NCI-H774 (cell line): ENCODE results near the gene SORCS2.
A peak's percentile ranks its signal among the peaks of the same experiment; 100 is the strongest.

Experiments
- DNase-seq: peaks from one replicate; lab custom pipeline; 2025; lab: John Stamatoyannopoulos, UW

The SORCS2 gene

GRCh38 chr4:7474320-7474719, 282.0 kb downstream of the SORCS2 start:
- no peak for DNase-seq

GRCh38 chr4:7475207-7475606, 282.9 kb downstream of the SORCS2 start:
- no peak for DNase-seq

GRCh38 chr4:7476820-7477219, 284.5 kb downstream of the SORCS2 start:
- DNase-seq = no peak

GRCh38 chr4:7477695-7478094, 285.4 kb downstream of the SORCS2 start:
- no peak for DNase-seq

GRCh38 chr4:7478665-7479064, 286.3 kb downstream of the SORCS2 start:
- DNase-seq = no peak

- DNase-seq = no peak
Observed at GRCh38 chr4:7480423-7480822, 288.1 kb downstream of the SORCS2 start.

GRCh38 chr4:7481227-7481626, 288.9 kb downstream of the SORCS2 start:
- DNase-seq = no peak

- DNase-seq = no peak
Observed at GRCh38 chr4:7485096-7485495, 292.8 kb downstream of the SORCS2 start.

GRCh38 chr4:7486101-7486500, 293.8 kb downstream of the SORCS2 start:
- DNase-seq = no peak

GRCh38 chr4:7487502-7487901, 295.2 kb downstream of the SORCS2 start:
- peak; percentile 4 for DNase-seq

- no peak for DNase-seq
Observed at GRCh38 chr4:7487998-7488671, 295.8 kb downstream of the SORCS2 start.

GRCh38 chr4:7491915-7492314, 299.6 kb downstream of the SORCS2 start:
- no peak for DNase-seq

- DNase-seq = no peak
Observed at GRCh38 chr4:7498446-7499200, 306.3 kb downstream of the SORCS2 start.

GRCh38 chr4:7499661-7500060, 307.3 kb downstream of the SORCS2 start:
- no peak for DNase-seq

- no peak for DNase-seq
Observed at GRCh38 chr4:7500404-7500803, 308.1 kb downstream of the SORCS2 start.

GRCh38 chr4:7501314-7501713, 309.0 kb downstream of the SORCS2 start:
- no peak for DNase-seq

GRCh38 chr4:7501873-7502272, 309.5 kb downstream of the SORCS2 start:
- no peak for DNase-seq

GRCh38 chr4:7503559-7504249, 311.4 kb downstream of the SORCS2 start:
- no peak for DNase-seq

GRCh38 chr4:7505116-7505900, 313.0 kb downstream of the SORCS2 start:
- no peak for DNase-seq

GRCh38 chr4:7506119-7506518, 313.8 kb downstream of the SORCS2 start:
- DNase-seq = peak; percentile 35

- DNase-seq = no peak
Observed at GRCh38 chr4:7506572-7506971, 314.2 kb downstream of the SORCS2 start.

- DNase-seq = no peak
Observed at GRCh38 chr4:7507381-7507780, 315.0 kb downstream of the SORCS2 start.
